Measurements from ENCODE around the gene DYNC1H1. TPM values are rescaled to one million over a fixed set of nuclear protein-coding genes. Genes with fewer than 3 reads are reported as not detected.

DYNC1H1 gene
- total RNA-seq, 1 experiment from 2014 or later = 361 TPM

GRCh38 chr14:101985957-101986356 is 21.6 kb downstream of the DYNC1H1 start:
- intact Hi-C loops (cut with micrococcal nuclease) = loop anchor here (5.0 kb wide), 1 partner anchor 36 kb away; no protein-coding TSS in a partner anchor
- Histone ChIP-seq H3K9me2 (ENCODE audit: insufficient read depth) (no peaks in the 10 kb centered on the region), H3K4me2 (ENCODE audit: low read length) (no peak overlapping the region), H3K27ac (ENCODE audit: low read depth, low read length) (no peak overlapping the region), H3K4me3 (replicated peaks in 1 of 2; ENCODE audit: low read depth in 1 of 2, low read length in 2 of 2) (no peak overlapping the region), H3K9ac (ENCODE audit: low read length) (no peak overlapping the region), H3K36me3 (ENCODE audit: control insufficient read depth in 1 of 2, insufficient read depth in 2 of 2, low read length in 2 of 2) (peaks cover 63 to 73% of the 10 kb centered on the region in 2 experiments; a peak in 3 of 4 replicates), H4K20me1 (ENCODE audit: insufficient read depth) (no peaks in the 10 kb centered on the region), H3K79me2 (ENCODE audit: insufficient read depth, low read length) (peaks cover 6% of the 10 kb centered on the region; the same call in 1 of the 2 replicates), H3K4me1 (ENCODE audit: control insufficient read depth in 1 of 2, insufficient read depth in 2 of 2, low read length in 2 of 2) (peaks cover under 1 to 2% of the 10 kb centered on the region in 2 experiments; a peak in 2 of 4 replicates), H3K27me3 (ENCODE audit: insufficient read depth, low read length) (no peaks in the 10 kb centered on the region), H3K9me3 (ENCODE audit: control insufficient read depth in 1 of 2, insufficient read depth in 1 of 2, low read depth in 1 of 2, low read length in 2 of 2) (no peaks in the 10 kb centered on the region), H2AFZ (ENCODE audit: low read depth, low read length, poor library complexity, severe bottlenecking) (no peak overlapping the region)
- ATAC-seq = no peak
- RAD21 ChIA-PET (ENCODE audit: low non-redundant PET in 1 of 2, low total read pairs in 2 of 2, uncharacterized antibody in 2 of 2, unreplicated experiment in 2 of 2) = interaction anchor here in 1 of 2 experiments (0.6 kb wide), 1 partner anchor 191 kb away, joined by 3 read pairs; no protein-coding TSS in a partner anchor
- no peak for TF ChIP-seq YY1 (IDR thresholded peaks at IDR 0.05; ENCODE audit: extremely low read depth, insufficient replicate concordance, low read depth, low read length)
- no peak for TF ChIP-seq ELF1 (IDR thresholded peaks at IDR 0.05; ENCODE audit: borderline replicate concordance, low read depth)
- TF ChIP-seq RAD21 (IDR thresholded peaks at IDR 0.05; ENCODE audit: low read depth) = no peak
- TF ChIP-seq POLR2AphosphoS5 (IDR thresholded peaks at IDR 0.05; ENCODE audit: low read depth, low read length) = no peak
- no peak for TF ChIP-seq ATF3 (IDR thresholded peaks at IDR 0.05)
- TF ChIP-seq EZH2 (IDR thresholded peaks at IDR 0.05) = no peak
- TF ChIP-seq EZH2phosphoT487 (IDR thresholded peaks at IDR 0.05; ENCODE audit: borderline replicate concordance) = no peak
- no peak for TF ChIP-seq FOSL1 (IDR thresholded peaks at IDR 0.05; ENCODE audit: low read depth)
- no peak for TF ChIP-seq MAX (IDR thresholded peaks at IDR 0.05)
- TF ChIP-seq EGR1 (IDR thresholded peaks at IDR 0.05; ENCODE audit: low read depth) = no peak
- TF ChIP-seq TCF7L2 (IDR thresholded peaks at IDR 0.05; ENCODE audit: borderline replicate concordance, extremely low read depth, insufficient read depth, insufficient read length) = no peak
- TF ChIP-seq, protein P1, sequence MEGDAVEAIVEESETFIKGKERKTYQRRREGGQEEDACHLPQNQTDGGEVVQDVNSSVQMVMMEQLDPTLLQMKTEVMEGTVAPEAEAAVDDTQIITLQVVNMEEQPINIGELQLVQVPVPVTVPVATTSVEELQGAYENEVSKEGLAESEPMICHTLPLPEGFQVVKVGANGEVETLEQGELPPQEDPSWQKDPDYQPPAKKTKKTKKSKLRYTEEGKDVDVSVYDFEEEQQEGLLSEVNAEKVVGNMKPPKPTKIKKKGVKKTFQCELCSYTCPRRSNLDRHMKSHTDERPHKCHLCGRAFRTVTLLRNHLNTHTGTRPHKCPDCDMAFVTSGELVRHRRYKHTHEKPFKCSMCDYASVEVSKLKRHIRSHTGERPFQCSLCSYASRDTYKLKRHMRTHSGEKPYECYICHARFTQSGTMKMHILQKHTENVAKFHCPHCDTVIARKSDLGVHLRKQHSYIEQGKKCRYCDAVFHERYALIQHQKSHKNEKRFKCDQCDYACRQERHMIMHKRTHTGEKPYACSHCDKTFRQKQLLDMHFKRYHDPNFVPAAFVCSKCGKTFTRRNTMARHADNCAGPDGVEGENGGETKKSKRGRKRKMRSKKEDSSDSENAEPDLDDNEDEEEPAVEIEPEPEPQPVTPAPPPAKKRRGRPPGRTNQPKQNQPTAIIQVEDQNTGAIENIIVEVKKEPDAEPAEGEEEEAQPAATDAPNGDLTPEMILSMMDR (IDR thresholded peaks at IDR 0.05 in 2 of 3, conservative IDR thresholded peaks at IDR 0.05 in 1 of 3; ENCODE audit: borderline replicate concordance in 1 of 3, insufficient read depth in 1 of 3, low read depth in 2 of 3, low read length in 2 of 3) = no peak
- no peak for TF ChIP-seq CBX3 (IDR thresholded peaks at IDR 0.05; ENCODE audit: low read depth)
- TF ChIP-seq ZBTB33 (IDR thresholded peaks at IDR 0.05; ENCODE audit: extremely low read depth, insufficient replicate concordance, low read length) = no peak
- TF ChIP-seq SIN3A (IDR thresholded peaks at IDR 0.05; ENCODE audit: low read depth) = no peak
- TF ChIP-seq JUND (IDR thresholded peaks at IDR 0.05) = no peak
- TF ChIP-seq, protein P2, sequence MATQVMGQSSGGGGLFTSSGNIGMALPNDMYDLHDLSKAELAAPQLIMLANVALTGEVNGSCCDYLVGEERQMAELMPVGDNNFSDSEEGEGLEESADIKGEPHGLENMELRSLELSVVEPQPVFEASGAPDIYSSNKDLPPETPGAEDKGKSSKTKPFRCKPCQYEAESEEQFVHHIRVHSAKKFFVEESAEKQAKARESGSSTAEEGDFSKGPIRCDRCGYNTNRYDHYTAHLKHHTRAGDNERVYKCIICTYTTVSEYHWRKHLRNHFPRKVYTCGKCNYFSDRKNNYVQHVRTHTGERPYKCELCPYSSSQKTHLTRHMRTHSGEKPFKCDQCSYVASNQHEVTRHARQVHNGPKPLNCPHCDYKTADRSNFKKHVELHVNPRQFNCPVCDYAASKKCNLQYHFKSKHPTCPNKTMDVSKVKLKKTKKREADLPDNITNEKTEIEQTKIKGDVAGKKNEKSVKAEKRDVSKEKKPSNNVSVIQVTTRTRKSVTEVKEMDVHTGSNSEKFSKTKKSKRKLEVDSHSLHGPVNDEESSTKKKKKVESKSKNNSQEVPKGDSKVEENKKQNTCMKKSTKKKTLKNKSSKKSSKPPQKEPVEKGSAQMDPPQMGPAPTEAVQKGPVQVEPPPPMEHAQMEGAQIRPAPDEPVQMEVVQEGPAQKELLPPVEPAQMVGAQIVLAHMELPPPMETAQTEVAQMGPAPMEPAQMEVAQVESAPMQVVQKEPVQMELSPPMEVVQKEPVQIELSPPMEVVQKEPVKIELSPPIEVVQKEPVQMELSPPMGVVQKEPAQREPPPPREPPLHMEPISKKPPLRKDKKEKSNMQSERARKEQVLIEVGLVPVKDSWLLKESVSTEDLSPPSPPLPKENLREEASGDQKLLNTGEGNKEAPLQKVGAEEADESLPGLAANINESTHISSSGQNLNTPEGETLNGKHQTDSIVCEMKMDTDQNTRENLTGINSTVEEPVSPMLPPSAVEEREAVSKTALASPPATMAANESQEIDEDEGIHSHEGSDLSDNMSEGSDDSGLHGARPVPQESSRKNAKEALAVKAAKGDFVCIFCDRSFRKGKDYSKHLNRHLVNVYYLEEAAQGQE (IDR thresholded peaks at IDR 0.05; ENCODE audit: low read depth) = no peak
- CTCF ChIA-PET = no interaction called here
- POLR2A ChIA-PET = no interaction called here
- BruUV-seq (replicated peaks) = TSS peak; percentile 40
- no peak for DNase-seq (ENCODE audit: low read depth, low spot score)

All from HCT116 (cell line).